Esophagus muscularis mucosa (tissue), 3 donors: ENCODE results near the gene SIRT2.

ENCODE experiments used
- CTCF ChIP-seq, 3 experiments: fragments of 200-600 bp in 2 of 3; fragments of 450-650 bp in 1 of 3; sonication (generic) in 2 of 3; IDR thresholded peaks; one replicate each; pipeline ENCODE4 v1.5.1; 2017 to 2019; ENCODE audit warnings: antibody characterized with exemption in 3 of 3, mild to moderate bottlenecking in 2 of 3, moderate library complexity in 1 of 3
- EP300 ChIP-seq: sonication (generic); formaldehyde crosslinking; IDR thresholded peaks from one replicate; pipeline ENCODE4 v1.6.1; 2017; ENCODE audit warnings: antibody characterized with exemption

- TF ChIP-seq CTCF (IDR thresholded peaks at IDR 0.05) (peak in 1 of 3 experiments; percentile 24), EP300 (no peak)
Measured at GRCh38 chr19:38899447-38900201, at the start of gene SIRT2, which contains the start of gene NFKBIB.
